DOHH2 (cell line): ENCODE results near the gene ABCA9.

ENCODE experiments used
- H3F3A ChIP-seq: fragments of 200-600 bp; sonication (generic), shearing (Covaris generic); 2 replicates; pipeline ENCODE4 v1.6.0; 2016; ENCODE audit warnings: antibody characterized with exemption, mild to moderate bottlenecking; ENCODE audit not compliant: control insufficient read depth, insufficient read depth
- H3K27ac ChIP-seq: fragments of 200-600 bp; sonication (generic); 2 replicates; pipeline ENCODE4 v1.5.1; 2014; ENCODE audit warnings: low read depth, mild to moderate bottlenecking, low read length, moderate library complexity
- H3K27me3 ChIP-seq: fragments of 200-600 bp; sonication (generic); 2 replicates; pipeline ENCODE4 v1.6.1; 2014; ENCODE audit warnings: mild to moderate bottlenecking, low read length, mixed read lengths; ENCODE audit not compliant: control insufficient read depth
- H3K36me3 ChIP-seq: fragments of 200-600 bp; sonication (generic); 2 replicates; pipeline ENCODE4 v1.6.1; 2014; ENCODE audit warnings: mild to moderate bottlenecking, low read length, moderate library complexity, mixed read lengths; ENCODE audit not compliant: control insufficient read depth
- H3K4me1 ChIP-seq: fragments of 200-600 bp; sonication (generic); 2 replicates; pipeline ENCODE4 v1.6.1; 2014; ENCODE audit warnings: mild to moderate bottlenecking, low read length, mixed read lengths; ENCODE audit not compliant: control insufficient read depth
- H3K4me2 ChIP-seq: fragments of 200-600 bp; sonication (generic); 2 replicates; pipeline ENCODE4 v1.6.0; 2014; ENCODE audit warnings: mild to moderate bottlenecking, low read length, moderate library complexity
- H3K4me3 ChIP-seq: fragments of 200-600 bp; sonication (generic); 2 replicates; pipeline ENCODE4 v1.5.1; 2014; ENCODE audit warnings: mild to moderate bottlenecking, low read length, mixed read lengths
- H3K79me2 ChIP-seq: fragments of 200-600 bp; sonication (generic); 2 replicates; pipeline ENCODE4 v1.6.1; 2014; ENCODE audit warnings: mild to moderate bottlenecking, low read length, mixed read lengths; ENCODE audit not compliant: control insufficient read depth
- H3K9me2 ChIP-seq: fragments of 200-600 bp; sonication (generic); replicated peaks from 2 replicates; pipeline ENCODE4 v1.6.1; 2014; ENCODE audit warnings: mild to moderate bottlenecking, low read length, mixed read lengths; ENCODE audit not compliant: control insufficient read depth
- H3K9me3 ChIP-seq: fragments of 200-600 bp; sonication (generic); 2 replicates; pipeline ENCODE4 v1.6.1; 2014; ENCODE audit warnings: antibody characterized with exemption, low read length, mixed read lengths; ENCODE audit not compliant: control insufficient read depth, insufficient read depth
- H4K20me1 ChIP-seq: fragments of 200-600 bp; sonication (generic); 2 replicates; pipeline ENCODE4 v1.6.0; 2014; ENCODE audit warnings: low read depth, mild to moderate bottlenecking, antibody characterized with exemption, low read length, moderate library complexity; ENCODE audit not compliant: control insufficient read depth, insufficient read depth
- CTCF ChIP-seq: fragments of 200-600 bp; sonication (generic); IDR thresholded peaks from one replicate; pipeline ENCODE4 v1.5.1; 2014; ENCODE audit warnings: antibody characterized with exemption, mild to moderate bottlenecking, low read depth, low read length; ENCODE audit not compliant: poor library complexity, severe bottlenecking
- EZH2phosphoT487 ChIP-seq: fragments of 200-600 bp; sonication (generic); IDR thresholded peaks from 2 replicates; pipeline ENCODE4 v1.6.1; 2017; ENCODE audit warnings: borderline replicate concordance, mild to moderate bottlenecking, antibody characterized with exemption, low read length, moderate library complexity, mixed read lengths

Gene ABCA9

GRCh38 chr17:69046121-69046807, 14.5 kb downstream of the ABCA9 start:
- TF ChIP-seq CTCF (no peak), EZH2phosphoT487 (no peak)
- H3K9me3 ChIP-seq, result no peaks in the 10 kb centered on the region
- H3K36me3 ChIP-seq, result no peaks in the 10 kb centered on the region
- H3K27ac ChIP-seq, result no peak overlapping the region
- H3K27me3 ChIP-seq, result no peaks in the 10 kb centered on the region
- H3F3A ChIP-seq, result no peaks in the 10 kb centered on the region
- no peak overlapping the region for H3K4me2 ChIP-seq
- H3K9me2 ChIP-seq, result no peaks in the 10 kb centered on the region
- no peaks in the 10 kb centered on the region for H4K20me1 ChIP-seq
- H3K79me2 ChIP-seq, result no peaks in the 10 kb centered on the region
- H3K4me3 ChIP-seq, result no peak overlapping the region
- no peaks in the 10 kb centered on the region for H3K4me1 ChIP-seq

- no peak overlapping the region for H3K4me3 ChIP-seq
- no peaks in the 10 kb centered on the region for H3K9me3 ChIP-seq
- H3K4me2 ChIP-seq, result no peak overlapping the region
- H3K27me3 ChIP-seq, result no peaks in the 10 kb centered on the region
- H3K79me2 ChIP-seq, result no peaks in the 10 kb centered on the region
- H3K4me1 ChIP-seq, result no peaks in the 10 kb centered on the region
- H3F3A ChIP-seq, result no peaks in the 10 kb centered on the region
- H3K27ac ChIP-seq, result no peak overlapping the region
- TF ChIP-seq CTCF (no peak), EZH2phosphoT487 (no peak)
- no peaks in the 10 kb centered on the region for H4K20me1 ChIP-seq
- H3K9me2 ChIP-seq, result no peaks in the 10 kb centered on the region
- no peaks in the 10 kb centered on the region for H3K36me3 ChIP-seq
Observed at GRCh38 chr17:69045646-69046045, 15.1 kb downstream of the ABCA9 start.

- TF ChIP-seq EZH2phosphoT487, result no peak
- no peak for TF ChIP-seq CTCF
- Histone ChIP-seq H3K4me1 (no peaks in the 10 kb centered on the region), H3K36me3 (no peaks in the 10 kb centered on the region), H3K4me3 (no peak overlapping the region), H3K79me2 (no peaks in the 10 kb centered on the region), H3K27ac (no peak overlapping the region), H3K4me2 (no peak overlapping the region), H3K9me2 (no peaks in the 10 kb centered on the region), H3K27me3 (no peaks in the 10 kb centered on the region), H4K20me1 (no peaks in the 10 kb centered on the region), H3K9me3 (no peaks in the 10 kb centered on the region), H3F3A (no peaks in the 10 kb centered on the region)
Observed at GRCh38 chr17:69044371-69044770, 16.4 kb downstream of the ABCA9 start.
